NCI-H187 treated with DMSO at 0.1 percent for 48 hours (cell line): ENCODE data around the gene IFI27L2.

ENCODE experiments used
- DNase-seq: peaks from one replicate; lab custom pipeline; 2025; lab: John Stamatoyannopoulos, UW

The IFI27L2 gene

GRCh38 chr14:94100847-94101246 is 28.6 kb downstream of the IFI27L2 start:
- DNase-seq, result no peak

GRCh38 chr14:94099006-94099405 is 30.4 kb downstream of the IFI27L2 start:
- no peak for DNase-seq

GRCh38 chr14:94098326-94098992 is 30.9 kb downstream of the IFI27L2 start:
- no peak for DNase-seq

DNA sequence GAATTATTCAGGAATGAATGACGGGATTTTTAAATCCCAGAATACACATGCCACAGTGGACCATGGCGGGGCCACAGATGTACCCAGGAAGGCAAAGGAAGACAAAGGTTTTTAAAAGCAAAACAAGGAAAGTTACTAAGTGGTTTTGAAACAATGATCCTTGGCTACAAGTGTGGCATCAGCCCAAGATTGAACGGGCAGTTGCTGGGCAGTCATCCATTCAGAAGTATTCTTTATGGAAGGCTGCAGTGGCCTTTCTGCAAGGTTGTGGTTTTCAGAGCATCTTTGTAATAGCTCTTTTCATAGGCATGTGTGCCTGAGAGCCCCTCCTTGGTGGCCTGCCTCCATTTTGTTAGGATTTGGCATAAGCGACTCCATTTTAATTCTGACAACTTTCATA is 32.3 kb downstream of the IFI27L2 start:
- DNase-seq, result no peak

DNA sequence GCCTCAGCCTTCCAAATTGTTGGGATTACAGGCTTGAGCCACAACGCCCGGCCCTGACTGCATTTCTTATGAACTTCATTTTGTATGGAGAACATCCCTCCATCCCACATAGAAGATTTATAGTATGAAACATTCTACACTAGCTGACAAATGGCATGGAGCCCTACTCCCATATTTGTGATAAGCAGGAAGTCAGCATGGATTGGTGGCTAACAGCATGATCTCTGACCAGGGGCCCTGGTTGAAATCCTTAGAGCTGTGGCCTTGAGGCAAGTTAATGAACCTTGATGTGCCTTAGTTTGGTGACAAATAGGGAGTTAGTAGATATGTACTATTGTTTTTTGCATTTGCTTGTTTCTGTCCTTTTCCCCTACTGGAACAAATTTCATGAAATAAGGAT is 36.0 kb downstream of the IFI27L2 start:
- DNase-seq, result no peak

DNA sequence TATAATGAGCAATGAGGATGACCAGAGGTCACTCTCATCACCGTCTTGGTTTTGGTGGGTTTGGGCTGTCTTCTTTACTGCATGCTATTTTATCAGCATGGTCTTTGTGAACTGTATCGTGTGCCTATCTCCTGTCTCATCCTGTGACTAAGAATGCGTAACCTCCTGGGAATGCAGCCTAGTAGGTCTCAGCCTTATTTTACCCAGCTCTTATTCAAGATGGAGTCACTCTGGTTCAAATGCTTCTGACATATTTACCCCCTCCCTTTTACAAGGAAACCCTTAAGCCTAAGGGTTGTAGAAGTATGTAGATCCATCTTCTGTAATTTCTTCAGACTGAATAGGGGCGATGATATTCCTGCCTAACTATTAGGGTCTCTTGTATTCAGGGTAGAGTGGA is 39.9 kb downstream of the IFI27L2 start:
- DNase-seq, result no peak

DNA sequence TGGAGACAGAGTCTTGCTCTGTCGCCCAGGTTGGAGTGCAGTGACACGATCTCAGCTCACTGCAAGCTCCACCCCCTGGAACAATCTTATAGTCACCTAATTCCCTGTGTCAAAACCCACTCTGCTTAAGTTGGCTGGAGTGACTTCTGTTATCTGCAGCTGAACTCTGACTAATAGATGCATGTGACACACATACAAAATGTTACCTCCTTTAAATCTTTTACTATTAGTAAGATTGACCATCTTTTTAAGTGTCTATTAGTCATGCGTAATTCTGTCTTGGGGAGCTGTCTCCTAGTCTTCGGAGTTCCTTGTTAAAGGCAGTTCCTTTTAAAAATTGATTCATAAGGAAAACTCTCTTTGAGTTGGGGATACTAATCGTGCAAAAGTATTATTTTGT is 40.9 kb downstream of the IFI27L2 start:
- no peak for DNase-seq

DNA sequence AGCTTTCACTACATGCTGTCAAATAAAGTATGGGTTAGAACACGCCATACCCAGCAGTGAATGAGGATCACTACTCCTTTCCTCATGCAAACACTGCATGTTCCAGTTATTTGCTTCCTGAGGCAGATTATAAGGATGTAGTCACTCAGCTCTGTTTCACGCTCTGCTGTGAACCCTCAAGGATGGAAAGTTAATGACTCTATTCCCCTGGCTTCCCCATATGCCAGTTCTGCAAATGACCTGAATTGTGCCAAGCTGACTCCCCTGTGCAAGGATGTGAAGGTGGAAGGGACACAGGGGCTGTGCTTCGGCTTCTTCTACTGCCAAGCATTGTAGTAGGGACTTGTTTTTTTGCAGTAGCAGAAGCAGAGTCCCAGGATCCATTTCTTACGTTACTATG is 41.5 kb downstream of the IFI27L2 start:
- DNase-seq, result no peak

DNA sequence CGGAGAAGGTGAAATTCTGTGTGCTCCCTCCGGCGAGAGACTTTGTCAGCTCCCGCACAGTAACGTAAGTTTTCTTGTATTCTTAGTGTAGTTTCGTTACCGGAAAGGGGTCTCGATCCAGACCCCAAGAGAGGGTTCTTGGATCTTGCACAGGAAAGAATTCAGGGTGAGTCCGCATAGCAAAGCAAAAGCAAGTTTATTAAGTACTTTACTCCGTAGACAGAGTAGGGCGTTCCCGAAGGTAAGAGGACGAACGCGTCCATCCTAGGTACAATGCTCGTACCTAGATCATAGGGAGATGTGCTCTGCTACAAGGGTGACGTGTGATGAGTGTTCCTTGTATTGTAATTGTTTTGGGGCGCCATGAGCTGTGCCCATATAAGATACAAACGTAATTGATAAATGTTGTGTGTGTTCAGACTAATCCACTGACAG is 48.0 kb downstream of the IFI27L2 start:
- DNase-seq, result no peak

DNA sequence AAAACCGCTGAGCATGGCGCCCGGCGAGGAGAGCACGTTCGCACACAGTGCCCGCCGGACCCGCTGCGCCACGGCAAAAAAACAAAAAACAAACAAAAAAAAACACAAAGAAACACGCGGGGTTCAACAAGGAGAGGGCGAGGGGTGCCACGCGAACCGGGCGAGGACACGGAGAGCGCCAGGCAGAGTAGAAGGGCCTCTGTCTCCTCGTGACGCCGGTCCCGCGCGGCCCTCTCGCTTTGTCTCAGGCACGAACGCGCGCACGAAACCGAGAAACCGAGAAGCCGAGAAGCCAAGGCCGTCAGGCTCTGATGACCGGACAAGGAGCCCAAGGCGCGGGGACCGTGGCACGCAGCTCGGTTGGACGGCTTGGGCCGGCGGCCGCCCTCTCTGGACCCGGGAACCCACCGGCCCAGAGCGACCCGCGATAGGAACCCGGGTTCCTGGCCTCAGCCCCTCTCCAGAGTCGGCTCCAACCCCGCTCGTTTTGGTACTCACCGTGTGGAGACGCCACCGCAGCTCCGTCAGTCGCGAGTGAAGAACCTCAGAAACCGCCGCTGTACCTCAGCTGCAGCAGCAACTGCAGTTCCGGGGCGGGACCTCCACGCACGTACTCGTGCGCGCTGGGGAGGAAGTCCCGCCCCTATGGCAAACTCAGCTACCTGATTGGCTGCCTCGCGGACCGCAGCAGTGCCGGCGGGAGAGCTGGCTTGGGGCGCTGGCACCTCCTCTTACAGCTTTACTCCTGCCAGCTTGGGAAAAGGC is 48.6 kb downstream of the IFI27L2 start, which contains the start of the genes DDX24 and IFI27L1:
TSS of gene DDX24 (minus strand) at position 582 of the 765 bp plus-strand sequence. CDS start 1,460 bp downstream, outside the sequence.
TSS of gene IFI27L1 (plus strand) at position 690 of the 765 bp plus-strand sequence. CDS start 15,628 bp downstream, outside the sequence.
- peak; percentile 75 for DNase-seq

DNA sequence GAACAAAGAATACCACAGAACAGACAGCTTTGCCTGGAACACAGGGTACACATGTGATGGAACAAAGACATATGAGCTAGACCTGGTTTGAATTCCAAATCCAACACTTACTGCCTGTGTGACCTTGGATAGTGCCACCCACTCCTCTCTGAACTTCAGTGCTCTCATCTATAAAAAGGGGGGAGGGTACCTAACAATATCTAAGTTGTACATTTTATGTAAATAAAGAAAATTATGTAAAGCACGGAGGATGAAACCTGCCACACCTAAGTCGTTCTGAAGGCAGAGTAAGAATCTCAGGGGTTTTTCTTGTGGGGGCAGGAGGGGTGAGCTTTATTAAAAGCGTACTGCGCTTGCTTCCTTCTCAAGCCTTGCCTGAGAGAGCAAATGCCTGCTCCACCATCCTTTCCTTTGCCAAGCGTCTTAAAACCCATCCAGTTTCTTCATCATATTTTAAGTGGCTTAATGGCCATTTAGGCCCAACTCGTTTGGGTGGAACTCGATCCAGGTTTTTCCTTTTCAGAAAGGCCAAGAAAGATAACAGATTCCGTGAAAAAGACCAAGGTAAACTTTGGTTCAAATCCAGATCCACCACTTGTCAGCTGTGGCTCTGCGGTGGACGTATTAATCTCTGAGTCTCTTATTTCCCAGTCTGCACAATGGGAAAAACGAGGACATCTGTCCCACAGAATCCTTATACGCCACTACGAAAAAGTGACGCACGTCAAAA is 49.3 kb downstream of the IFI27L2 start:
- DNase-seq, result no peak

DNA sequence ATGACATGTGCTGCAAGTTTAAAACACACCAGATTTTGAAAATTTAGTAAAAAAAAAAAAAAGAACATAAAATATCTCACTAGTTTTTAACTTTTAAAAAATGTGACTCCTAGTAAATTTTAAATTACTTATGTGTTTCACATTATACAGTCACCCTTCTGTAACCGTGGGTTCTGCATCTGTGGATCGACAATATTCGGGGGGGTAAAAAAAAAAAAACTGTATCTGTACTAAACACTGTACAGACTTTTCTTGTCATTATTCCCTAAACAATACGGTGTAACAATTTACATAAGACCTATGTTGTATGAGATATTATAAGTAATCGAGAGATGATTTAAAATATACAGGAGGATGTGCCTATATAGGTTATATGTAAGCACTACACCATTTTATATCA is 51.6 kb downstream of the IFI27L2 start:
- no peak for DNase-seq
